ENCODE measurements around the gene SOS1. TPM values are rescaled to one million over a fixed set of nuclear protein-coding genes. Genes with fewer than 3 reads are reported as not detected.

The SOS1 gene
- total RNA-seq, 1 donor from 2014 or later, result 39.0 TPM

DNA sequence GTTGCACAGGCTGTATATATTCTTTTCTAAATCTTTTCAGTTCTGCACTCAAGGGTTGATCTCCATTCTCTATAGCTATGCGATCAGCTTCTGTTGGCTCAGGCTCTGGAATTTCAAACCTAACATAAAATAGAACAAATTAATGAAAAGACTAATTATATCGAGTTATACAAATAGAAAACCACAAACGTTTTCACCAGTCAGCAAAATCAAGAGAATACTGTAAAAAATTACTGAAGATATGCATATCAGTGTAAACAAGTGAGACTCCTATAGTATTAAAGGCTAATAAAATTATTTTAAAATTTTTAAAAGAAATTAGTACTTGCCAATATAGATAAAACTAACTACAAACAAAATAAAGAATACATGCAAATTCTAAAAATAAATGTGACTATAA is 107.0 kb downstream of the SOS1 start:
- no peaks in the 10 kb centered on the region for H3K4me1 Mint-ChIP-seq (ENCODE audit: low read depth, unreplicated experiment)
- H3K27ac Mint-ChIP-seq (ENCODE audit: unreplicated experiment), result no peak overlapping the region
- no peak overlapping the region for H3K4me3 Mint-ChIP-seq (ENCODE audit: unreplicated experiment)

DNA sequence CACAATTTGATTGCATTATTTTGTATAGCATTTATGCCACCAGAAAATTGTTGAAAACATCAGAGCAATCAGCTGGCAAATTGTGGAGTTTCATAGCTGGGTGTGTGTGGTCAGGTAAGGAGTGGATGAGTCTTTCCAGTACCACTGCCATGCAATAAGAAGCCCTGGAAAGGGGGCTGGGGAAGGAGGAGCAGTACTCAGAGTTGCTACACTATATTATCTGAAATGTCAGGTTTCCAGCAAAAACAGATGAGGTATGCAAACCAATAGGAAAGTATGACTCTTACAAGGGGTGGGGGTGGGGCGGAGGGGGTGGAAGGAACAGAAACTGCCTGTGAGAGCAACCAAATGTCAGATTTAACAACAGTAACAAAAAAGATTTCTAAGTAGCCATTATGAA is 112.2 kb downstream of the SOS1 start:
- no peak for DNase-seq
- Mint-ChIP-seq H3K9me3 (ENCODE audit: unreplicated experiment) (no peaks in the 10 kb centered on the region), H3K4me3 (ENCODE audit: unreplicated experiment) (no peak overlapping the region), H3K4me1 (ENCODE audit: low read depth, unreplicated experiment) (no peaks in the 10 kb centered on the region), H3K36me3 (ENCODE audit: unreplicated experiment) (peaks cover 11% of the 10 kb centered on the region), H3K27me3 (ENCODE audit: unreplicated experiment) (no peaks in the 10 kb centered on the region), H3K27ac (ENCODE audit: unreplicated experiment) (no peak overlapping the region)
- TF ChIP-seq, protein P1, sequence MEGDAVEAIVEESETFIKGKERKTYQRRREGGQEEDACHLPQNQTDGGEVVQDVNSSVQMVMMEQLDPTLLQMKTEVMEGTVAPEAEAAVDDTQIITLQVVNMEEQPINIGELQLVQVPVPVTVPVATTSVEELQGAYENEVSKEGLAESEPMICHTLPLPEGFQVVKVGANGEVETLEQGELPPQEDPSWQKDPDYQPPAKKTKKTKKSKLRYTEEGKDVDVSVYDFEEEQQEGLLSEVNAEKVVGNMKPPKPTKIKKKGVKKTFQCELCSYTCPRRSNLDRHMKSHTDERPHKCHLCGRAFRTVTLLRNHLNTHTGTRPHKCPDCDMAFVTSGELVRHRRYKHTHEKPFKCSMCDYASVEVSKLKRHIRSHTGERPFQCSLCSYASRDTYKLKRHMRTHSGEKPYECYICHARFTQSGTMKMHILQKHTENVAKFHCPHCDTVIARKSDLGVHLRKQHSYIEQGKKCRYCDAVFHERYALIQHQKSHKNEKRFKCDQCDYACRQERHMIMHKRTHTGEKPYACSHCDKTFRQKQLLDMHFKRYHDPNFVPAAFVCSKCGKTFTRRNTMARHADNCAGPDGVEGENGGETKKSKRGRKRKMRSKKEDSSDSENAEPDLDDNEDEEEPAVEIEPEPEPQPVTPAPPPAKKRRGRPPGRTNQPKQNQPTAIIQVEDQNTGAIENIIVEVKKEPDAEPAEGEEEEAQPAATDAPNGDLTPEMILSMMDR (IDR thresholded peaks at IDR 0.05; ENCODE audit: partially characterized antibody, unreplicated experiment), result no peak

More for the DNA sequence above, 107.0 kb downstream of the SOS1 start:
- TF ChIP-seq, protein P1 (IDR thresholded peaks at IDR 0.05; ENCODE audit: partially characterized antibody, unreplicated experiment), result no peak
- no peaks in the 10 kb centered on the region for H3K27me3 Mint-ChIP-seq (ENCODE audit: unreplicated experiment)
- no peak for DNase-seq
- no peaks in the 10 kb centered on the region for H3K9me3 Mint-ChIP-seq (ENCODE audit: unreplicated experiment)
- peaks cover 10% of the 10 kb centered on the region for H3K36me3 Mint-ChIP-seq (ENCODE audit: unreplicated experiment)

DNA sequence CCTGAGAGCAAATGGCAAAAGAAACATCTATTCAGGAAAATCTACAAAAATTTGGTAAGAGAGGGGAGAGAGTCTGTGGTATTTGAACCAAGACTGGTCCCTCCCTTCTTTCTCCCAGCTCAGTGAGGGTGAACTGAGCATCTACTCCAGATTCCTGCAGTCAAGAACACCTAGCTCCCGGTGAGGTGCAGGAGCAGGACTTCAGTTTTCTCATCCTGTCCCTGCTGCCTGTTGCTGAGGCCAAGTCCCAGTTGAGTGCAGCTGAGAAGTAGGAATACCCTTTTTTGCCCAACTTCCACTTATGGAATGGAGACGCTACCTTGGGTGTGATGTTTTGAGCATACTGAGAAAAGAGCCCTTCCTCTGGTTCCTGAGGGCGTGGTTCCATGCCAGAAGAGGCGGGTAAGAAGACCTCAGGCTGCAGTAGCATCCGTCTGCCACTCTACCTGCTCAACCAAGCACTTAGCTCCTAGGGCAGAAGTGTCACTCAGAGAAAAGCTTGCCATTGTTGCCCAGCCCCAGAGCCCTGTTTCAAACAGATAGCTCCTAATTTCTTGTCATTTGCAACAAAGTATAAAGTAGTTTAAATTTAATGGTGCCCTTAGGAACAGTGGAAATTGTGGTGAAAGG is 112.9 kb downstream of the SOS1 start:
- no peak overlapping the region for H3K27ac Mint-ChIP-seq (ENCODE audit: unreplicated experiment)
- H3K9me3 Mint-ChIP-seq (ENCODE audit: unreplicated experiment), result no peaks in the 10 kb centered on the region
- TF ChIP-seq, protein P1 (IDR thresholded peaks at IDR 0.05; ENCODE audit: partially characterized antibody, unreplicated experiment), result no peak
- peaks cover 11% of the 10 kb centered on the region for H3K36me3 Mint-ChIP-seq (ENCODE audit: unreplicated experiment)
- H3K4me1 Mint-ChIP-seq (ENCODE audit: low read depth, unreplicated experiment), result no peaks in the 10 kb centered on the region
- no peaks in the 10 kb centered on the region for H3K27me3 Mint-ChIP-seq (ENCODE audit: unreplicated experiment)
- H3K4me3 Mint-ChIP-seq (ENCODE audit: unreplicated experiment), result no peak overlapping the region
- DNase-seq, result no peak

DNA sequence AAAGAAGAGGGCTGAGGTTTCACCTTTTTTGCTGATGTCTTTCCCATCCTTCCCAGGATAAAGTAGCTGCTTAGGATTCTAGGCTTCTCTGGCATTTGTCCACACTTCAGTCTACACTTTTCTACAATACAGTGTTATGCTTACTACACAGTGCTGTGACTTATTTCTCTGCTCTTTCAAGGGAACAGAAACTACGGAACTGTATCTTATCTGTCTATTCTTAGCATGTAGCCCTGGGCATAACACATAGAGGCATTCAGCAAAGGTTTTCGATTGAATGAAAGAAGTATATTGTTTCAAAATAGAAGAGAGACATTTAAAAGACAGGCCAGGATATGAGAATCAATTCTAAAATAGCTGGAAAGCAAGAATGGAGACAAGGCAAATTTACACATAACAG is 120.3 kb downstream of the SOS1 start:
- no peak overlapping the region for H3K4me3 Mint-ChIP-seq (ENCODE audit: unreplicated experiment)
- H3K27ac Mint-ChIP-seq (ENCODE audit: unreplicated experiment), result no peak overlapping the region
- TF ChIP-seq, protein P1 (IDR thresholded peaks at IDR 0.05; ENCODE audit: partially characterized antibody, unreplicated experiment), result no peak
- no peaks in the 10 kb centered on the region for H3K27me3 Mint-ChIP-seq (ENCODE audit: unreplicated experiment)
- no peaks in the 10 kb centered on the region for H3K36me3 Mint-ChIP-seq (ENCODE audit: unreplicated experiment)
- no peak for DNase-seq
- no peaks in the 10 kb centered on the region for H3K9me3 Mint-ChIP-seq (ENCODE audit: unreplicated experiment)
- H3K4me1 Mint-ChIP-seq (ENCODE audit: low read depth, unreplicated experiment), result no peaks in the 10 kb centered on the region

DNA sequence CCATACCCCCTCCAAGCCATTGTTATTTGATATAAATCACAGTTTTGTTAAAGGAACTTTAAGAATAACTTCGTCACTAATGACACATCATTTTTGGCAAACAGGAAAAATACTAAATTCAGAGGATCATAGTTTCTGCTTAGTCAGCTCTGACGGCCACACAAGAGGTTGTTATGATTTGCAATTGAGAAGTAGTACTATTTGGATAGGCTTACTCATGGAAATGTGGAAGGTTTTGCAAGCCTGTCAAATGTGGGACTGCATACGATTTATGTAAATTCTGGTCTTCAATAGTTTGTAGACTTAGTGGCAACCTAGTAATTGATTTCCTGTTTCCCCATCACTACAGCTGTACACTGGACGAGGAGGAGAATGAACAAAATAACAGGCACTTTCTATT is 123.1 kb downstream of the SOS1 start:
- no peak for DNase-seq
- H3K4me3 Mint-ChIP-seq (ENCODE audit: unreplicated experiment), result no peak overlapping the region
- H3K9me3 Mint-ChIP-seq (ENCODE audit: unreplicated experiment), result no peaks in the 10 kb centered on the region
- H3K27me3 Mint-ChIP-seq (ENCODE audit: unreplicated experiment), result no peaks in the 10 kb centered on the region
- H3K36me3 Mint-ChIP-seq (ENCODE audit: unreplicated experiment), result no peaks in the 10 kb centered on the region
- H3K4me1 Mint-ChIP-seq (ENCODE audit: low read depth, unreplicated experiment), result no peaks in the 10 kb centered on the region
- no peak overlapping the region for H3K27ac Mint-ChIP-seq (ENCODE audit: unreplicated experiment)
- TF ChIP-seq, protein P1 (IDR thresholded peaks at IDR 0.05; ENCODE audit: partially characterized antibody, unreplicated experiment), result no peak

Data from glutamatergic neuron (in vitro differentiated cells).